Measurements from ENCODE around the gene NFIL3.

The NFIL3 gene

GRCh38 chr9:91429501-91429900 lies 5.9 kb upstream of the NFIL3 start:
- no peak for DNase-seq (ENCODE audit: low spot score)
- H3K27ac ChIP-seq, result peak overlapping the region; percentile 71
- no peak for TF ChIP-seq CTCF (conservative IDR thresholded peaks at IDR 0.05; ENCODE audit: low read depth)
- POLR2A ChIA-PET (ENCODE audit: low non-redundant PET), result no interaction called here
- CTCF ChIA-PET, result interaction anchor here (1.2 kb wide), 1 partner anchor 515 kb away, joined by 3 read pairs; no protein-coding TSS in a partner anchor

DNA sequence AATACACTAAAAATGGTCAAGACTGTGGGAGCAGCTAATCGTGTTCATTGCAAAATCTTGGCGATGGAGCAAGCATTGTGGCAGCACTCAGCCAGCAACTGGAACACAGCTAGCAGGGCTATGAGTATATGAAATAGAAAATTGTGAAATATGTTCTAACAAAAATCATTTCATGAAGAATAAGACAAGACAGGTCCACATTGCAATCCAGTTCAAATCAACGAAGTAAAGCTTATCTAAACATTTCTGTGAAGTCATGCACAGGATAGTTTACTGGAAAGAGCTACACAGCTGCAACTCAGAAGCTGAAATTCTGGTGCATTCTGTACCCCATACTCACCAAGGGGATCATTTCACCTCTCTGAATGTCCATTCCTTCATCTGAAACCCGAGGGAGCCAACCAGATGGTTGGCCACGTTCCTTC lies 5.3 kb upstream of the NFIL3 start:
- ChIA-PET CTCF (interaction anchor here (0.7 kb wide), 1 partner anchor 514 kb away, joined by 4 read pairs; no protein-coding TSS in a partner anchor), POLR2A (ENCODE audit: low non-redundant PET) (no interaction called here)
- no peak for DNase-seq (ENCODE audit: low spot score)
- no peak for TF ChIP-seq CTCF (conservative IDR thresholded peaks at IDR 0.05; ENCODE audit: low read depth)
- peak overlapping the region; percentile 71; the same call in 1 of the 2 replicates for H3K27ac ChIP-seq

- ChIA-PET CTCF (interaction anchor here (0.7 to 4.8 kb wide), 2 partner anchors 514 kb away, joined by 4 to 85 read pairs; no protein-coding TSS in a partner anchor), POLR2A (ENCODE audit: low non-redundant PET) (no interaction called here)
- DNase-seq (ENCODE audit: low spot score), result no peak
- H3K27ac ChIP-seq, result no peak overlapping the region
- no peak for TF ChIP-seq CTCF (conservative IDR thresholded peaks at IDR 0.05; ENCODE audit: low read depth)
Observed at GRCh38 chr9:91428436-91428835, 4.8 kb upstream of the NFIL3 start.

GRCh38 chr9:91427873-91428272 lies 4.2 kb upstream of the NFIL3 start:
- ChIA-PET POLR2A (ENCODE audit: low non-redundant PET) (no interaction called here), CTCF (interaction anchor here (4.8 kb wide), 1 partner anchor 513 kb away, joined by 85 read pairs; no protein-coding TSS in a partner anchor)
- TF ChIP-seq CTCF (conservative IDR thresholded peaks at IDR 0.05; ENCODE audit: low read depth), result no peak
- H3K27ac ChIP-seq, result peak overlapping the region; percentile 73
- peak; percentile 41 for DNase-seq (ENCODE audit: low spot score)

DNA sequence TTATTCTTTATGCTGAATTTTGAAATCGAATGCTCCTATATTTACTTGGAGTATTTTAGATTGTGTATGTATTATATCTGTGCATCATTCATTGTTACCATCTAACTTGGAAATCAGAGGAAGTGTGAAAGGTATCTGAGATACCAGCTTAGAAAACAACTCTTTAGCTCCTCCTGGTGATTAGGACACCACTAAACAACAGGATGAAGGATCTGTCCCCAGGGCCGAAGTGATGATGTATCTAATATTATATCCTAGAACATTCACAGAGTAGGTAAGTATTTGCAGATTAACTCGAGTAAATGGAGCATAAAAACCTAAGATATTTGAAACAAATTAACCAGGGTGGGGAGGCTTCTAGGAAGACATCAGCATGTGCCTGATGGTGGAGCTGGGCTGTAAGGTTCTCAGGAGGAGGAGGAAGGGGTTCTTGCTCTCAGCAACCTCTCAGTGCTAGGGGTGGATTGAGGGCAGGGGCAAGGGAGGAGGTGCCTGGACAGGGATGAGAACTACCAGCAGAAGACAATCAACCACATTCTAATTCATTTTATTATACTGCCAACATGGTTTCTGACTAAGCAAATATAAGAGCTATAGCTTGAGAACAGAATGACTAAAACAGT lies 2.6 kb upstream of the NFIL3 start:
- ChIA-PET POLR2A (ENCODE audit: low non-redundant PET) (interaction anchor here (0.7 kb wide), 1 partner anchor 364 kb away, joined by 3 read pairs; no protein-coding TSS in a partner anchor), CTCF (interaction anchor here (0.5 to 4.8 kb wide), 16 partner anchors 16 to 550 kb away, joined by 3 to 85 read pairs (median 3); no protein-coding TSS in a partner anchor)
- peak; percentile 71 for DNase-seq (ENCODE audit: low spot score)

DNA sequence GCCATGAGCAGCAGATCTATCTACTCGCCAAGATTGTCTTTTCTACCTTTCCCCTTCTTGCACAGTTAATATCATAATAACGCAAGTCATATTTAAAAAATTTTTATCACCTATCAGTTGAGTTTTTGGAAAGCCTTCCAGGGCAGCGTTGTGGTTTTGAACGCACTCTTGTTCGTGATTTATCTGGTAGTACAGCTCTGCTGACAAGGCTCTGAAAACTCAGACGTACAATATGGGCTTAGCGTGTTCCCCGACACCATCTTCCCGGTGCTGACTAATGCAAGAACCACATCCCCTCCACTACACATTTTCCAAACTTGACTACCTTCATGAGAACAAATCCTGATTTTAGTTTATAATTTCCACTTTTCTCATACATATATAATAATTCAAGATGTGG lies 1.6 kb upstream of the NFIL3 start:
- peak overlapping the region; percentile 93; the same call in 1 of the 2 replicates for H3K27ac ChIP-seq
- POLR2A ChIA-PET (ENCODE audit: low non-redundant PET), result interaction anchor here (0.8 kb wide), 1 partner anchor 64 kb away, joined by 4 read pairs; no protein-coding TSS in a partner anchor

More for the DNA sequence above, 2.6 kb upstream of the NFIL3 start:
- peak; percentile 62 for TF ChIP-seq CTCF (conservative IDR thresholded peaks at IDR 0.05; ENCODE audit: low read depth)
- H3K27ac ChIP-seq, result no peak overlapping the region

More for the DNA sequence above, 1.6 kb upstream of the NFIL3 start:
- TF ChIP-seq CTCF (conservative IDR thresholded peaks at IDR 0.05; ENCODE audit: low read depth), result no peak
- no peak for DNase-seq (ENCODE audit: low spot score)
- CTCF ChIA-PET, result interaction anchor here (0.7 to 4.8 kb wide), 7 partner anchors 59 to 511 kb away, joined by 3 to 85 read pairs (median 6); no protein-coding TSS in a partner anchor
